ENCODE measurements around the gene BATF. TPM values are rescaled to one million over a fixed set of nuclear protein-coding genes. Genes with fewer than 3 reads are reported as not detected.

The BATF gene
- total and polyA plus RNA-seq, 2 of the 8 experiments (the other 6 are each of a cell fraction or from before 2014, with no cell fraction given): not detected

DNA sequence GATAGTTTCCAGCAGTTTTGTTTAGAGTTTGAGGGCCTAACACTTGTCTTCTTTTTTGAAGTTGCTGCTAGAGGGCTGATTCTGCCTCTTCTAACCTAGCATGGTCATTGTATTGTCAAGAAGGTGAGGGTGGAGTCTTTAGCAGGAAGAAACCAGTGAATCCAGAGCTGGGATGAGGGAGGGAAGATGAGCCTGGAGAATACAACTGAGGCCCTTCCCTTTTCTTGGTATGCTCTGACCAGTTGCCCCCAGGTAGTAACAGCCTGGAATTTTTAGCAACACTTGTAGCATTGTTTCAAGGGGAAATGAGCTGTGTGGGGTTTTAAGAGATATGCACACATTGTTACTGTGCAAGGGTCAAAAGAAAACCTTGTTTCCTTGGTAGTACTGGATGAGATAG, 65.1 kb downstream of the BATF start:
- H2AFZ ChIP-seq (ENCODE audit: low read length): no peak overlapping the region
- no peak overlapping the region for H3K4me3 ChIP-seq (ENCODE audit: extremely low read depth in 1 of 4, insufficient read depth in 2 of 4, low read depth in 3 of 4, low read length in 4 of 4)
- POLR2A ChIA-PET (ENCODE audit: partially characterized antibody): interaction anchor here (1.5 kb wide), 1 partner anchor 9 kb away, joined by 4 read pairs; the partner anchor contains the start of gene FLVCR2
- no peak overlapping the region for H3K27ac ChIP-seq (ENCODE audit: low read depth, low read length)
- no peak overlapping the region for H3K4me2 ChIP-seq (ENCODE audit: insufficient read depth in 1 of 2, low read depth in 2 of 2, low read length in 2 of 2)
- no peaks in the 10 kb centered on the region for H4K20me1 ChIP-seq (replicated peaks in 1 of 2; ENCODE audit: control insufficient read depth in 1 of 2, insufficient read depth in 2 of 2, low read length in 2 of 2)
- H3K18ac ChIP-seq (ENCODE audit: extremely low read depth, low read length): no peak overlapping the region
- no peak overlapping the region for H4K8ac ChIP-seq (ENCODE audit: extremely low read depth, insufficient read depth, low read length)
- H2AK5ac ChIP-seq (ENCODE audit: low read depth, low read length): no peak overlapping the region
- H2BK12ac ChIP-seq (ENCODE audit: low read depth, low read length): no peak overlapping the region
- H3K79me2 ChIP-seq (ENCODE audit: control insufficient read depth in 1 of 2, insufficient read depth in 2 of 2, low read length in 2 of 2): no peaks in the 10 kb centered on the region
- CTCF ChIA-PET (ENCODE audit: partially characterized antibody): interaction anchor here (0.6 to 1.1 kb wide), 5 partner anchors 8 to 270 kb away, joined by 3 to 5 read pairs (median 4); partner anchors contain the start of gene FLVCR2
- no peak overlapping the region for H3K23ac ChIP-seq (ENCODE audit: insufficient read length)
- FAIRE-seq (no peak), DNase-seq (ENCODE audit: low read depth in 1 of 2, low spot score in 2 of 2) (no peak)
- no peak overlapping the region for H3K4ac ChIP-seq (replicated peaks; ENCODE audit: insufficient read length, low read depth, low read length)
- no peak overlapping the region for H2BK120ac ChIP-seq (replicated peaks; ENCODE audit: low read depth, low read length)
- peaks cover 0 to 5% (median 0%) of the 10 kb centered on the region in 4 experiments; a peak in 1 of 8 replicates for H3K36me3 ChIP-seq (ENCODE audit: control insufficient read depth in 2 of 4, insufficient read depth in 4 of 4, low read length in 3 of 4)
- H3K4me1 ChIP-seq (replicated peaks in 1 of 4; ENCODE audit: control insufficient read depth in 3 of 4, insufficient read depth in 4 of 4, low read length in 3 of 4): no peaks in the 10 kb centered on the region
- H3K79me1 ChIP-seq (ENCODE audit: low read depth, low read length): no peaks in the 10 kb centered on the region
- H2BK20ac ChIP-seq (ENCODE audit: low read length): no peak overlapping the region
- no peaks in the 10 kb centered on the region for H3K27me3 ChIP-seq (replicated peaks in 1 of 4; ENCODE audit: control insufficient read depth in 3 of 4, extremely low read depth in 1 of 4, insufficient read depth in 3 of 4, low read length in 3 of 4)
- H4K5ac ChIP-seq (ENCODE audit: insufficient read length, low read depth, low read length): no peak overlapping the region
- H3K56ac ChIP-seq (replicated peaks; ENCODE audit: insufficient read length, low read depth, low read length): no peak overlapping the region
- H4K91ac ChIP-seq (replicated peaks; ENCODE audit: insufficient read length, low read length): no peak overlapping the region
- H2BK5ac ChIP-seq (ENCODE audit: low read depth, low read length): no peak overlapping the region
- H3K23me2 ChIP-seq (ENCODE audit: low read depth, low read length): no peaks in the 10 kb centered on the region
- no peak overlapping the region for H3K14ac ChIP-seq (ENCODE audit: insufficient read length)
- no peak overlapping the region for H2BK15ac ChIP-seq (ENCODE audit: low read length)
- H3K9me3 ChIP-seq (ENCODE audit: insufficient read depth in 2 of 2, low read depth in 1 of 2, low read length in 1 of 2): peaks cover 6 to 7% of the 10 kb centered on the region in 2 experiments
- H3K9ac ChIP-seq (replicated peaks in 1 of 4; ENCODE audit: extremely low read depth in 1 of 4, low read depth in 3 of 4, low read length in 3 of 4): no peak overlapping the region
- no peak for TF ChIP-seq CHD2 (IDR thresholded peaks at IDR 0.05; ENCODE audit: low read length)
- TF ChIP-seq SP4 (IDR thresholded peaks at IDR 0.05; ENCODE audit: low read length): no peak
- no peak for TF ChIP-seq SUZ12 (IDR thresholded peaks at IDR 0.05; ENCODE audit: low read length)
- no peak for TF ChIP-seq TBP (IDR thresholded peaks at IDR 0.05; ENCODE audit: low read depth, low read length)
- TF ChIP-seq POLR2AphosphoS5 (IDR thresholded peaks at IDR 0.05; ENCODE audit: low read depth, low read length): no peak
- TF ChIP-seq HDAC6 (IDR thresholded peaks at IDR 0.05; ENCODE audit: low read depth, low read length): no peak
- no peak for TF ChIP-seq KDM5A (IDR thresholded peaks at IDR 0.05; ENCODE audit: low read length)
- TF ChIP-seq KDM1A (IDR thresholded peaks at IDR 0.05; ENCODE audit: borderline replicate concordance, low read length): no peak
- no peak for TF ChIP-seq NRF1 (IDR thresholded peaks at IDR 0.05; ENCODE audit: low read depth, low read length)

Measured in H1 (cell line).